ENCODE data around the gene DHRS13. TPM values are rescaled to one million over a fixed set of nuclear protein-coding genes. Genes with fewer than 3 reads are reported as not detected.
"Not testable (repeated sequence)": the region's sequence is repeated elsewhere in the genome, so short reads cannot be mapped to it uniquely, and the experiment has no call there.

The DHRS13 gene
- polyA plus RNA-seq, 2 of the 4 experiments (the other 2 are of a cell fraction), result 4.8 to 7.0 TPM

- H3K4me2 ChIP-seq, H3K9me3 ChIP-seq, FAIRE-seq, POLR2A ChIA-PET, H3K4me3 ChIP-seq, H3K27ac ChIP-seq, H3K4me1 ChIP-seq: not testable (repeated sequence)
- DNase-seq (ENCODE audit: low read depth in 1 of 2, low spot score in 1 of 2) (peak; percentile 42 to 48), ATAC-seq (peak in 1 of 2 experiments; percentile 68; a peak in 3 of 6 replicates)
- WGBS (ENCODE audit: missing lambda C conversion rate), result 77% methylated on average over 15 of the region's 15 CpGs
- TF ChIP-seq, protein P1, sequence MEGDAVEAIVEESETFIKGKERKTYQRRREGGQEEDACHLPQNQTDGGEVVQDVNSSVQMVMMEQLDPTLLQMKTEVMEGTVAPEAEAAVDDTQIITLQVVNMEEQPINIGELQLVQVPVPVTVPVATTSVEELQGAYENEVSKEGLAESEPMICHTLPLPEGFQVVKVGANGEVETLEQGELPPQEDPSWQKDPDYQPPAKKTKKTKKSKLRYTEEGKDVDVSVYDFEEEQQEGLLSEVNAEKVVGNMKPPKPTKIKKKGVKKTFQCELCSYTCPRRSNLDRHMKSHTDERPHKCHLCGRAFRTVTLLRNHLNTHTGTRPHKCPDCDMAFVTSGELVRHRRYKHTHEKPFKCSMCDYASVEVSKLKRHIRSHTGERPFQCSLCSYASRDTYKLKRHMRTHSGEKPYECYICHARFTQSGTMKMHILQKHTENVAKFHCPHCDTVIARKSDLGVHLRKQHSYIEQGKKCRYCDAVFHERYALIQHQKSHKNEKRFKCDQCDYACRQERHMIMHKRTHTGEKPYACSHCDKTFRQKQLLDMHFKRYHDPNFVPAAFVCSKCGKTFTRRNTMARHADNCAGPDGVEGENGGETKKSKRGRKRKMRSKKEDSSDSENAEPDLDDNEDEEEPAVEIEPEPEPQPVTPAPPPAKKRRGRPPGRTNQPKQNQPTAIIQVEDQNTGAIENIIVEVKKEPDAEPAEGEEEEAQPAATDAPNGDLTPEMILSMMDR (IDR thresholded peaks at IDR 0.05), result peak; percentile 46
- CTCF ChIA-PET, result interaction anchor here (0.7 to 3.2 kb wide), 20 partner anchors 9 to 121 kb away, joined by 3 to 11 read pairs (median 4); partner anchors contain the start of genes DHRS13 and FLOT2
These were observed 54.2 kb downstream of the DHRS13 start for GRCh38 chr17:28848667-28849066.

Other genes starting within 250 kb of the DHRS13 start
- 87.9 and 113 TPM in 2 replicates for gene SDF2, start 241.2 kb downstream of the DHRS13 start, polyA plus RNA-seq (2011; rRNA removed)
- 86.0 to 96.4 TPM (median 93.8 TPM) in 3 replicates for gene SDF2, start 241.2 kb downstream of the DHRS13 start, polyA plus RNA-seq (2017; fragmentation: RNase III; extraction: RNeasy Plus Mini Kit Qiagen cat#74134 plus additional on column Dnase treatment)
- gene SUPT6H, start 240.9 kb downstream of the DHRS13 start, polyA plus RNA-seq (2011; rRNA removed), result 51.4 and 61.0 TPM in 2 replicates
- gene SUPT6H, start 240.9 kb downstream of the DHRS13 start, polyA plus RNA-seq (2017; fragmentation: RNase III; extraction: RNeasy Plus Mini Kit Qiagen cat#74134 plus additional on column Dnase treatment), result 63.8 to 64.6 TPM (median 64.2 TPM) in 3 replicates
- gene PROCA1, start 191.2 kb downstream of the DHRS13 start, polyA plus RNA-seq (2011; rRNA removed), result 3.8 and 4.0 TPM in 2 replicates
- gene PROCA1, start 191.2 kb downstream of the DHRS13 start, polyA plus RNA-seq (2017; fragmentation: RNase III; extraction: RNeasy Plus Mini Kit Qiagen cat#74134 plus additional on column Dnase treatment), result 2.5 to 4.9 TPM (median 4.2 TPM) in 3 replicates
- gene RAB34, start 185.2 kb downstream of the DHRS13 start, polyA plus RNA-seq (2011; rRNA removed), result 288 and 328 TPM in 2 replicates
- 207 to 212 TPM (median 211 TPM) in 3 replicates for gene RAB34, start 185.2 kb downstream of the DHRS13 start, polyA plus RNA-seq (2017; fragmentation: RNase III; extraction: RNeasy Plus Mini Kit Qiagen cat#74134 plus additional on column Dnase treatment)
- 2,521 and 2,887 TPM in 2 replicates for gene RPL23A, start 183.1 kb downstream of the DHRS13 start, polyA plus RNA-seq (2011; rRNA removed)
- 1,026 to 1,151 TPM (median 1,061 TPM) in 3 replicates for gene RPL23A, start 183.1 kb downstream of the DHRS13 start, polyA plus RNA-seq (2017; fragmentation: RNase III; extraction: RNeasy Plus Mini Kit Qiagen cat#74134 plus additional on column Dnase treatment)
- gene TLCD1, start 176.8 kb downstream of the DHRS13 start, polyA plus RNA-seq (2011; rRNA removed), result 83.3 and 86.7 TPM in 2 replicates
- gene TLCD1, start 176.8 kb downstream of the DHRS13 start, polyA plus RNA-seq (2017; fragmentation: RNase III; extraction: RNeasy Plus Mini Kit Qiagen cat#74134 plus additional on column Dnase treatment), result 36.7 to 43.9 TPM (median 37.7 TPM) in 3 replicates
- gene NEK8, start 174.3 kb downstream of the DHRS13 start, polyA plus RNA-seq (2011; rRNA removed), result 5.1 and 7.7 TPM in 2 replicates
- 4.2 to 5.8 TPM (median 5.3 TPM) in 3 replicates for gene NEK8, start 174.3 kb downstream of the DHRS13 start, polyA plus RNA-seq (2017; fragmentation: RNase III; extraction: RNeasy Plus Mini Kit Qiagen cat#74134 plus additional on column Dnase treatment)
- gene TRAF4, start 159.1 kb downstream of the DHRS13 start, polyA plus RNA-seq (2011; rRNA removed), result 64.0 and 70.2 TPM in 2 replicates
- 65.0 to 68.2 TPM (median 66.0 TPM) in 3 replicates for gene TRAF4, start 159.1 kb downstream of the DHRS13 start, polyA plus RNA-seq (2017; fragmentation: RNase III; extraction: RNeasy Plus Mini Kit Qiagen cat#74134 plus additional on column Dnase treatment)
- gene FAM222B, start 60.3 kb downstream of the DHRS13 start, polyA plus RNA-seq (2011; rRNA removed), result 10.7 and 15.3 TPM in 2 replicates
- gene FAM222B, start 60.3 kb downstream of the DHRS13 start, polyA plus RNA-seq (2017; fragmentation: RNase III; extraction: RNeasy Plus Mini Kit Qiagen cat#74134 plus additional on column Dnase treatment), result 14.3 to 15.6 TPM (median 14.7 TPM) in 3 replicates
- gene ERAL1, start 48.1 kb downstream of the DHRS13 start, polyA plus RNA-seq (2011; rRNA removed), result 88.3 and 123 TPM in 2 replicates
- gene ERAL1, start 48.1 kb downstream of the DHRS13 start, polyA plus RNA-seq (2017; fragmentation: RNase III; extraction: RNeasy Plus Mini Kit Qiagen cat#74134 plus additional on column Dnase treatment), result 78.8 to 80.2 TPM (median 78.9 TPM) in 3 replicates
- gene FLOT2, start 5.3 kb downstream of the DHRS13 start, polyA plus RNA-seq (2011; rRNA removed), result 68.8 and 78.6 TPM in 2 replicates
- 62.8 to 71.0 TPM (median 66.4 TPM) in 3 replicates for gene FLOT2, start 5.3 kb downstream of the DHRS13 start, polyA plus RNA-seq (2017; fragmentation: RNase III; extraction: RNeasy Plus Mini Kit Qiagen cat#74134 plus additional on column Dnase treatment)
- 25.3 and 29.3 TPM in 2 replicates for gene PHF12, start 48.4 kb upstream of the DHRS13 start, polyA plus RNA-seq (2011; rRNA removed)
- 28.0 to 31.9 TPM (median 29.9 TPM) in 3 replicates for gene PHF12, start 48.4 kb upstream of the DHRS13 start, polyA plus RNA-seq (2017; fragmentation: RNase III; extraction: RNeasy Plus Mini Kit Qiagen cat#74134 plus additional on column Dnase treatment)
- not detected in 2 replicates for gene SEZ6, start 103.0 kb upstream of the DHRS13 start, polyA plus RNA-seq (2011; rRNA removed)
- gene SEZ6, start 103.0 kb upstream of the DHRS13 start, polyA plus RNA-seq (2017; fragmentation: RNase III; extraction: RNeasy Plus Mini Kit Qiagen cat#74134 plus additional on column Dnase treatment), result not detected in 3 replicates
- 0.94 and 1.4 TPM in 2 replicates for gene PIPOX, start 140.1 kb upstream of the DHRS13 start, polyA plus RNA-seq (2011; rRNA removed)
- gene PIPOX, start 140.1 kb upstream of the DHRS13 start, polyA plus RNA-seq (2017; fragmentation: RNase III; extraction: RNeasy Plus Mini Kit Qiagen cat#74134 plus additional on column Dnase treatment), result 0.28 to 0.49 TPM (median 0.39 TPM) in 3 replicates

Measured in A549 (cell line).